Activated T-cell treated with anti-CD3 and anti-CD28 coated beads for 48 hours (primary cell): Measurements from ENCODE around the gene ETV2.
"Not testable (repeated sequence)": the region's sequence is repeated elsewhere in the genome, so short reads cannot be mapped to it uniquely, and the experiment has no call there.

Experiments
- DNase-seq: peaks from one replicate; pipeline ENCODE4 v3.0.0-alpha.2; 2020; ENCODE audit warnings: low read depth

The ETV2 gene

GRCh38 chr19:35628565-35629331 lies 12.8 kb upstream of the ETV2 start, which contains the start of gene RBM42:
Gene RBM42 (plus strand): TSS chr19:35629036. CDS start chr19:35629154, 118 bp downstream.
- DNase-seq = peak; percentile 93

- DNase-seq = no peak
Measured at GRCh38 chr19:35629332-35629633, 12.3 kb upstream of the ETV2 start.

GRCh38 chr19:35633727-35634440 lies 7.7 kb upstream of the ETV2 start:
- no peak for DNase-seq

DNA sequence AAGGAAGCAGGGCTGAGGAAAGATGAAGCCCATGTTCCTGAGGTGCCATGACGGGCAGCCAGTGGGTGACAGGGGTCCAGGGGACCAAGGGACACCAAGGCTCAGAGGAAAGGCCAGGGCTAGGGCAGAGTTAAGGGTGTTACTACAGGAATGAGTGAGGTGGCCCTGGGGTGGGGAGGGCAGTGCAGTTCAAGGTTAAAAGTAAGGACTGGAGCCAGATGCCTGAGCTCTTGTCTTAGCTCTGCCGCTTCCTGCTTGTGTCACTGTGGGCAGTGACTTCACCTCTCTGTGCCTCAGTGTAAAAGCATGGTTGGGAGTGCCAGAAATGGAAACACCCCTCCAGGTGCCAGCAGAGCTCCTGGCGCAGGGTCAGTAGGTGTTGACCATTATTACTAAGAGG lies 4.9 kb upstream of the ETV2 start:
- no peak for DNase-seq

- no peak for DNase-seq
Measured at GRCh38 chr19:35637165-35637564, 4.4 kb upstream of the ETV2 start.

GRCh38 chr19:35639321-35639639 lies 2.3 kb upstream of the ETV2 start:
- no peak for DNase-seq

DNA sequence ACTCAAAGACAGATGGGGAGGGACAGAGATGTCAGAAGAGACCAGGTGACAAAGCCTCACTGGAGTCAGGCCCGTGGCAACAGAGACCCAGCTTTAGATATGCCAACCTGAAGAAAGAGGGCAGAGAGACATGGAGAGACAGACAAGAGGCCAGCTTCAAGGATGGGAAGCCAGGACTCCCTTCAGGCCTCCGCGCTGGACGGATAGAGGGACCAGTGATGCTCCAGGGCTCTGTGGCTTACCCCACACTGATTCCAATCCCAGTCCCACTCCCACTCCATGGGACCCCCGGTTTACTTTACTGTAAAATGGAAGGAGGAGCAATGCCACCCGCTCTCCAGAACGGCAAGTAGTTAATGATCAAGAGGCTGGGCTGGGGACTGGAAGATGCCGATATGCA lies 1.7 kb upstream of the ETV2 start:
- no peak for DNase-seq

- DNase-seq = no peak
Measured at GRCh38 chr19:35642312-35642711, 767 bp downstream of the ETV2 start.

- DNase-seq = no peak
Measured at GRCh38 chr19:35642798-35643254, 1.3 kb downstream of the ETV2 start.

DNA sequence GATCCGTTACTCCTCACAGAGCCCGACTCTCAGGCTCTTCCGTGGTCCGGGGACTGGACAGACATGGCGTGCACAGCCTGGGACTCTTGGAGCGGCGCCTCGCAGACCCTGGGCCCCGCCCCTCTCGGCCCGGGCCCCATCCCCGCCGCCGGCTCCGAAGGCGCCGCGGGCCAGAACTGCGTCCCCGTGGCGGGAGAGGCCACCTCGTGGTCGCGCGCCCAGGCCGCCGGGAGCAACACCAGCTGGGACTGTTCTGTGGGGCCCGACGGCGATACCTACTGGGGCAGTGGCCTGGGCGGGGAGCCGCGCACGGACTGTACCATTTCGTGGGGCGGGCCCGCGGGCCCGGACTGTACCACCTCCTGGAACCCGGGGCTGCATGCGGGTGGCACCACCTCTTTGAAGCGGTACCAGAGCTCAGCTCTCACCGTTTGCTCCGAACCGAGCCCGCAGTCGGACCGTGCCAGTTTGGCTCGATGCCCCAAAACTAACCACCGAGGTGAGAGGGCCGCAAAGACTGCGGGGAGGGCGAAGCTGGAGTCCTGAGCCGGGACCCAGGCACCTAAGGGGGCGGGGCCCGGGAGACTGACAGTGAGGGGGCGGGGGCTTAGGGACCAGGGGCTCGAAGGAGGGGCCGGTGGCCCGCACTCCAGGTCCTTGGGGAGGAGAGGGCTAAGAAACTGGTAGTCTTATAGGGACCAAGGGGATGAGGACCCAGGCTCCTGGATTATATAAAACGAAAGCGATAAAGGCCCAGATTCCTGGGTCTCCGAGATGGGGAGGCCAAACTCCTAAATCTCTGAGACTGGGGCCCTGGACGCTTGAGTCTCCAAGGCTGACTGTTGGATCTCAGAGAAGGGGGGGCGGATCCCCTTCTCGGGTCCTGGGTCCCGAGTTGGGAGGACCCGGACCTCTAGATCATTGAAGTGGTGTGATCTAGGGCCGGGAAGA lies 2.0 kb downstream of the ETV2 start:
- DNase-seq = peak; percentile 80

DNA sequence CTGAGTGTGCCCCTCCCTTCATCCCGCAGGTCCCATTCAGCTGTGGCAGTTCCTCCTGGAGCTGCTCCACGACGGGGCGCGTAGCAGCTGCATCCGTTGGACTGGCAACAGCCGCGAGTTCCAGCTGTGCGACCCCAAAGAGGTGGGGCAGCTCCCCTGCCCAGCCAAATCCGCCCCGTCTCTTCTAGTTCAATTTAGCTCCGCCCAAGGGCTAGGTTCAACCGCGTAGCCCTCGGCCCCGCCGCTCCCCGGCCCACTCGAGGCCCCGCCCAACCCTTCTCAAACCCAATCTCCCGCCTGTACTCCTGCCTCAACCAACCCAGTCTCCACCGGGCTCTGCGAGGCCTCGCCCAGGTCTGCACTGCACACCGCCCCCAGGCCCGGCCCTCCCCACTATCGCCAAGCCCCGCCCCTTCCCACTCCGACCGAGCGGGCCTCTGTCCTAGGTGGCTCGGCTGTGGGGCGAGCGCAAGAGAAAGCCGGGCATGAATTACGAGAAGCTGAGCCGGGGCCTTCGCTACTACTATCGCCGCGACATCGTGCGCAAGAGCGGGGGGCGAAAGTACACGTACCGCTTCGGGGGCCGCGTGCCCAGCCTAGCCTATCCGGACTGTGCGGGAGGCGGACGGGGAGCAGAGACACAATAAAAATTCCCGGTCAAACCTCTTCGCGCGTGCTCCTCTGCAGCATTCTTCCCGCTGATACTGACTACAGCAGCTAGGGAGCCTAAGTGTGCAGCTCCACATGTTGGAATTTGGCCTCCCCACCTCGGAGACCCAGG lies 2.9 kb downstream of the ETV2 start:
- DNase-seq = peak; percentile 95

DNA sequence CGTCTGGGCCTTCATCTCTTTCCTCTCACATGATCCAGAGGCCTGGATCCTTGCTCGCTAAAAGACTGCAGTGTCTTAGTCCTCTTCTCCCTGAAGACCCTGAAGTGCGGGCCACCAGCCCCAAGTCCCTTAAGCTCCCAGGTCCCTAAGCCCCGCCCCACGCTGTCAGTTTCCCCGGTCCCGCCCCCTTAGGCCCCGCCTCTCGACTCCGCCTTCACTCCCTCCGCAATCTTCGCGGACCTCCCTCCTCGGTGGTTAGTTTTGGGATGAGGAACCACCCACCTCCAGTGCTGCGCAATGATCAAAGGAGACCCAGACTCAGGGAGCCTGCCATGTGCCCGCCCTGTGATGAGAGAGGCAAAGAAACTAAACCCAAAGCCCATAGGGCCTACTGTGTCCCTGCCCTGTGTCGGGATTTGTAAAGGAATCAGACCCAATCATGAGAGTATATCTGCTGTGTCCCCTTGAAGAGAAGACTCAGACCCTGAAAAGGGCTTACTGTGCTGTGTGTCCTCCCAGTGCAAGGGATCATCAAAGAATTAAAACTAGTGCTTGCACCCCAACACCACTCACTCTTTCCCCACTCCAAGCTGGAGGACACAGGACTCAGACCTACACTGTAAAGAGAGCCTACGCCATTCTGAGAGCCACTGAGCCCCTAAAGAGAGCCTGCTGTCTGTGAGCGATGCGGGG lies 3.6 kb downstream of the ETV2 start:
- DNase-seq = peak; percentile 85

GRCh38 chr19:35645680-35646511 lies 4.4 kb downstream of the ETV2 start:
- no peak for DNase-seq

GRCh38 chr19:35648017-35648961 lies 6.7 kb downstream of the ETV2 start, which contains the start of gene COX6B1:
Gene COX6B1 (plus strand): TSS chr19:35648323. CDS start chr19:35651244, 2,921 bp downstream.
- DNase-seq = peak; percentile 86

DNA sequence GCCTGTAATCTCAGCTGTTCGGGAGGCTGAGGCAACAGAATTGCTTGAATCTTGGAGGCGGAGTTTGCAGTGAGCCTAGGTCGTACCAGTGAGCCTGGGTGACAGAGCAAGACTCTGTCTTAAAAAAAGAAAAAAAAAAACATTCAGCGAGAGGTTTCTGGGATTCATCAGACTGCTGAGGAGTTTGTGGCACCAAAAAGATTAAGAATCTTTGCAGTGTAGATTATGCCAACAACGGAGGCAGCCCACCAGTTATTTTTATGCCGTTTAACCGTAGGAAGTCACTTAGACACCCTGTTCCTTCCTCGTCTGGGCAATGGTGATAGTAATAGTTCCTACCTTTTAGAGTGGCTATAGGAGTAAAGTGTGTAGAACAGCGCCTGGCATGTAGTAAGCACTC lies 9.0 kb downstream of the ETV2 start:
- DNase-seq = no peak

GRCh38 chr19:35654828-35655227 lies 13.3 kb downstream of the ETV2 start:
- DNase-seq = not testable (repeated sequence)

- DNase-seq = no peak
Measured at GRCh38 chr19:35655600-35655999, 14.1 kb downstream of the ETV2 start.

GRCh38 chr19:35656700-35657099 lies 15.2 kb downstream of the ETV2 start:
- no peak for DNase-seq
